Upper lobe of right lung (tissue), 1 donor: ENCODE measurements around the gene TARS3. TPM values are rescaled to one million over a fixed set of nuclear protein-coding genes. Genes with fewer than 3 reads are reported as not detected.
"Not testable (repeated sequence)": the region's sequence is repeated elsewhere in the genome, so short reads cannot be mapped to it uniquely, and the experiment has no call there.

Experiments
- ATAC-seq: fragments of 200-7000 bp; cut with Tn5 transposase; one replicate; pipeline ENCODE4 v1.9.1; 2020; ENCODE audit warnings: mild to moderate bottlenecking, moderate library complexity
- DNase-seq: peaks from one replicate; pipeline ENCODE4 v3.0.0-alpha.2; 2020
- H3K27ac ChIP-seq: fragments of 200-600 bp; one replicate; pipeline ENCODE4 v1.8.0; 2022
- H3K27me3 ChIP-seq: fragments of 200-600 bp; one replicate; pipeline ENCODE4 v1.8.0; 2022; ENCODE audit warnings: mild to moderate bottlenecking
- H3K36me3 ChIP-seq: fragments of 200-600 bp; one replicate; pipeline ENCODE4 v1.8.0; 2022
- H3K4me1 ChIP-seq: fragments of 200-600 bp; one replicate; pipeline ENCODE4 v1.8.0; 2022
- H3K4me3 ChIP-seq: fragments of 200-600 bp; one replicate; pipeline ENCODE4 v1.8.0; 2022; ENCODE audit warnings: mild to moderate bottlenecking
- H3K9me3 ChIP-seq: fragments of 200-600 bp; one replicate; pipeline ENCODE4 v1.8.0; 2022
- intact Hi-C: fragments of 100-400 bp; cut with DNase I; formaldehyde crosslinking; loops from one replicate; pipeline ENCODE4 v1.11.0; 2022
- total RNA-seq: library from RNA; stranded (reverse); fragmentation: NEBNext Ultra II Directional; extraction: Animal tissue kit (Norgen Biotek cat#: 25700); gene quantifications from one replicate; pipeline ENCODE4 v1.2.1, GENCODE V29; 2021
- TF ChIP-seq, protein P1 (sequence below): fragments of 200-600 bp; IDR thresholded peaks from one replicate; pipeline ENCODE4 v1.8.0; 2022; ENCODE audit warnings: antibody characterized with exemption
- donor health status: DM: no; HTN: yes; CAD: no; lungs with severe emphysema.

The TARS3 gene
- total RNA-seq, 1 donor from 2014 or later, result 12.0 TPM

DNA sequence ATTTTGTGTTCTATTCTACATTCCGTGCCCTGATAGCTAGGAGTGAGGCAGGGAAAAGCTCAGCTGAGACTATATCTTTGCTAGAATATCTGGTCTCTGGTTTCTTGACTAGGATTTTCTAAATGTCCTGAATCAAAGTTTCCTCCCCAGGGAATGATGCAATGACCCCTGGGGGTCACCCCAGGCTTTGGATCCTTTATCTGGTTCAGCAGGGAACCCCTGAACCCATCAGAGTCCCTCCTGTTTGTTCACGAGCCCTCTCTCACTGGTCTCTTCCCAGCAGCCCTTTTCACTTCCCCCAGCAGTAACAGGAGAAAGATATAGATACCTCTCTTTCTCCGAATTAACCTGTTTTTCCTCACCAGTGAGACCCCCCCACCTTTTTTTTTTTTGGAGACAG lies 86.4 kb downstream of the TARS3 start:
- peaks cover 40% of the 10 kb centered on the region for H3K36me3 ChIP-seq
- no peak for ATAC-seq
- no peak overlapping the region for H3K4me3 ChIP-seq
- no peaks in the 10 kb centered on the region for H3K27me3 ChIP-seq
- H3K27ac ChIP-seq, result no peak overlapping the region
- no peak for DNase-seq
- TF ChIP-seq, protein P1, sequence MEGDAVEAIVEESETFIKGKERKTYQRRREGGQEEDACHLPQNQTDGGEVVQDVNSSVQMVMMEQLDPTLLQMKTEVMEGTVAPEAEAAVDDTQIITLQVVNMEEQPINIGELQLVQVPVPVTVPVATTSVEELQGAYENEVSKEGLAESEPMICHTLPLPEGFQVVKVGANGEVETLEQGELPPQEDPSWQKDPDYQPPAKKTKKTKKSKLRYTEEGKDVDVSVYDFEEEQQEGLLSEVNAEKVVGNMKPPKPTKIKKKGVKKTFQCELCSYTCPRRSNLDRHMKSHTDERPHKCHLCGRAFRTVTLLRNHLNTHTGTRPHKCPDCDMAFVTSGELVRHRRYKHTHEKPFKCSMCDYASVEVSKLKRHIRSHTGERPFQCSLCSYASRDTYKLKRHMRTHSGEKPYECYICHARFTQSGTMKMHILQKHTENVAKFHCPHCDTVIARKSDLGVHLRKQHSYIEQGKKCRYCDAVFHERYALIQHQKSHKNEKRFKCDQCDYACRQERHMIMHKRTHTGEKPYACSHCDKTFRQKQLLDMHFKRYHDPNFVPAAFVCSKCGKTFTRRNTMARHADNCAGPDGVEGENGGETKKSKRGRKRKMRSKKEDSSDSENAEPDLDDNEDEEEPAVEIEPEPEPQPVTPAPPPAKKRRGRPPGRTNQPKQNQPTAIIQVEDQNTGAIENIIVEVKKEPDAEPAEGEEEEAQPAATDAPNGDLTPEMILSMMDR, result no peak
- peaks cover 8% of the 10 kb centered on the region for H3K4me1 ChIP-seq
- intact Hi-C loops, result no loop called here
- no peaks in the 10 kb centered on the region for H3K9me3 ChIP-seq

DNA sequence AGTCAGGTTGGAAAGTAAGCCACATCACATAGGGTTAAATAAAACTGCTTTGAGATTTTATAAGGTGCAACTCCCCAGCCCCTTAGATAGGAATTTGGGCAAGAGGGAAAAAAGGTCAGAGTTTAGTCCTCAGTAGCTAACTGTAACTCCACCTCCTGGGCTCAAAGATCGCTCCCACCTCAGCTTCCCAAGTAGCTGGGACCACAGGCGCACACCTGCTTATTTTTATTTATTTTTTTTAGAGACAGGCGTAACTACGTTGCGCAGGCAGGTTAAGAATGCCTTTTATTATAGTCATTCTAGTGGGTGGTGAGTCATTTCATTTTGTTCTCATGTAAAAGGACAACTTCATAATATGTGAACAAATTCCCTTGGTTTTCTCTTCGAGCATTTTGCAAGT lies 86.8 kb downstream of the TARS3 start:
- Histone ChIP-seq H3K27ac (no peak overlapping the region), H3K4me1 (peaks cover 8% of the 10 kb centered on the region), H3K4me3 (no peak overlapping the region), H3K27me3 (no peaks in the 10 kb centered on the region), H3K36me3 (peaks cover 40% of the 10 kb centered on the region), H3K9me3 (no peaks in the 10 kb centered on the region)
- TF ChIP-seq, protein P1, result no peak
- DNase-seq (no peak), ATAC-seq (no peak)
- intact Hi-C loops, result no loop called here

DNA sequence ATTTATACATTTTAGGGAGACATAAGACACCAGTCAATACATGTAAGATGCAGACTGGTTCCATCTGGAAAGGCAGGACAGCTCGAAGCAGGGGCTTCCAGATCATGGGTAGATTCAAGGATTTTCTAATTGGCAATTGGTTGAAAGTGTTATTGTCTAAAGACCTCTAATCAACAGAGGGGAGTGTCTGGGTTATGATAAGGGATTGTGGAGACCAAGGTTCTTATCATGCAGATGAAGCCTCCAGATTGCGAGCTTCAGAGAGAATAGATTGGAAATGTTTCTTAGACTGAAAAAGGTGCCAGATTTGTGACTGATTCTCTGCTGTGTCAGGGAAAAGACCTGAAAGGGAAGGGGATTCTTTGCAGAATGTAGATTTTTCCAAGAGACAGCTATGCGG lies 87.2 kb downstream of the TARS3 start:
- H3K9me3 ChIP-seq, result no peaks in the 10 kb centered on the region
- peaks cover 38% of the 10 kb centered on the region for H3K36me3 ChIP-seq
- TF ChIP-seq, protein P1, result no peak
- H3K4me3 ChIP-seq, result no peak overlapping the region
- no peak overlapping the region for H3K27ac ChIP-seq
- DNase-seq (no peak), ATAC-seq (no peak)
- H3K4me1 ChIP-seq, result peaks cover 8% of the 10 kb centered on the region
- intact Hi-C loops, result no loop called here
- H3K27me3 ChIP-seq, result no peaks in the 10 kb centered on the region

DNA sequence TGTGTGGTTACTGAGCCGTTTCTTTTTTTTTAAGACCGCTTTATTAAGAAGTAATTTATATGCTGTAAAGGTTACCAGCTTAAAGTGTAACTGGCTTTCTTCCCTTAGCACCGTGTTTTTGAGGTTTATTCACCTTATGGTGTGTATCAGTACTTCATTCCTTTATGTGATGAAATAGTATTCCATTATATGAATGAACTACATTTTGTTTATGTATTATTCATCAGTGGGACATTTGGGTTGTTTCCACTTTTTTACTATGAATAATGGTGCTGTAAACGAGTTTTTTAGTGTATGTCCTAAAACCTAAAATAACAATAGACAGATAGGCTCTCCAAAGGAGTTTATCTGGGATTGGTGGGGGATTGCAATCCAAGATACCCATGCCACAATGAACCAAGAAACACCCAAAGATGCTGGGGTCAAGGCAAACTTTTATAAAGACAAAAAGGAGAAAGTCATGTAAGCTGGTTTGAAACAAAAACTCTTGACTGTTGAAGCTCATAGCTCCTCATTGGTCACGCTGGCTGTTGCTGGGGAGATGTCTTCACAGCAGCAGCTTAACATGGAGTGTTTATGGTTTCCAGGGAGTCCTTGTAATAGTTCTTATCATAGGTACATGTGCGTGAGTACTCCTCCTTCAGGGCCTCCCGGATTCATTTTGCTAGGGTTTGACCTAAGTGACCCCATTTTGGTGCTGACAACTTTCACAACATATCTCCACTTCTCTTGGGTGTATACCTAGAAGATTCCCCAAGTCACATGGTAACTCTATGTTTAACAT lies 88.1 kb downstream of the TARS3 start:
- TF ChIP-seq, protein P1, result no peak
- H3K36me3 ChIP-seq, result peaks cover 31% of the 10 kb centered on the region
- no peak overlapping the region for H3K4me3 ChIP-seq
- no peak overlapping the region for H3K27ac ChIP-seq
- DNase-seq (no peak), ATAC-seq (no peak)
- intact Hi-C loops, result no loop called here
- H3K4me1 ChIP-seq, result no peaks in the 10 kb centered on the region
- H3K9me3 ChIP-seq, result no peaks in the 10 kb centered on the region
- no peaks in the 10 kb centered on the region for H3K27me3 ChIP-seq

DNA sequence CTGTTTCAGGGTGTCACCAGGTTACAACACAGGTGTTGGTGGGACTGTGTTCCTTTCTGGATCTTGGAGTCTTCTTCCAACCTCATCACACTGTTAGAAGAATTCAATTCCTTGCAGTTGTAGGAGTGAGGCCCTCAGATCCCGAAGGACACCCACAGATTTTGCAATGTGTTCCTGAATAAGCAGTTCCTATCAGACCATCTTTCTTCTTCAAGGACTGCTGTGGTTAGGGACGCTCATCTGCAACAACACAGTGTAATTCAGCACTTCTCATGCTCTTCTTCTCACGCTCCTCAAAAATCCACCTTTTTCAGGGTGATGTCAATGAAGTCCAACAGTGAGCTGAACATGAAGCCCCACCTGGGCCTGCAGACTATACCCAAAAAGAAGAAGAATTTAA lies 90.9 kb downstream of the TARS3 start:
- TF ChIP-seq, protein P1, result no peak
- no peaks in the 10 kb centered on the region for H3K9me3 ChIP-seq
- H3K27ac ChIP-seq, result no peak overlapping the region
- intact Hi-C loops, result no loop called here
- DNase-seq, result no peak
- H3K4me1 ChIP-seq, result no peaks in the 10 kb centered on the region
- ATAC-seq, result no peak
- no peak overlapping the region for H3K4me3 ChIP-seq
- no peaks in the 10 kb centered on the region for H3K27me3 ChIP-seq
- peaks cover 11% of the 10 kb centered on the region for H3K36me3 ChIP-seq

DNA sequence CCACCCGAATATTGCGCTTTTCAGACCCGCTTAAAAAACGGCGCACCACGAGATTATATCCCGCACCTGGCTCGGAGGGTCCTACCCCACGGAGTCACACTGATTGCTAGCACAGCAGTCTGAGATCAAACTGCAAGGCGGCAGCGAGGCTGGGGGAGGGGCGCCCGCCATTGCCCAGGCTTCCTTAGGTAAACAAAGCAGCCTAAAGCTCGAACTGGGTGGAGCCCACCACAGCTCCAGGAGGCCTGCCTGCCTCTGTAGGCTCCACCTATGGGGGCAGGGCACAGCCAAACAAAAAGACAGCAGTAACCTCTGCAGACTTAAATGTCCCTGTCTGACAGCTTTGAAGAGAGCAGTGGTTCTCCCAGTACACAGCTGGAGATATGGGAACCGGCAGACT lies 97.5 kb downstream of the TARS3 start:
- ATAC-seq, DNase-seq: not testable (repeated sequence)

More for the DNA sequence above, 97.5 kb downstream of the TARS3 start:
- H3K27me3 ChIP-seq, H3K4me1 ChIP-seq, H3K4me3 ChIP-seq, H3K36me3 ChIP-seq, H3K27ac ChIP-seq, H3K9me3 ChIP-seq, intact Hi-C loops: not testable (repeated sequence)
